ENCODE results near the gene PDE4B. TPM values are rescaled to one million over a fixed set of nuclear protein-coding genes. Genes with fewer than 3 reads are reported as not detected.
"Not testable (repeated sequence)": the region's sequence is repeated elsewhere in the genome, so short reads cannot be mapped to it uniquely, and the experiment has no call there.

Gene PDE4B
- total RNA-seq, 1 donor from 2014 or later: 1.2 TPM

GRCh38 chr1:65998763-65999583 lies 206.3 kb downstream of the PDE4B start:
- no peak for DNase-seq (ENCODE audit: low spot score)
- Histone ChIP-seq H3K4me2 (no peak overlapping the region), H2AFZ (replicated peaks) (no peak overlapping the region), H4K20me1 (ENCODE audit: low read depth) (no peaks in the 10 kb centered on the region), H3K4me3 (no peak overlapping the region), H3K79me2 (ENCODE audit: low read depth) (no peaks in the 10 kb centered on the region), H3K36me3 (no peaks in the 10 kb centered on the region), H3K27me3 (peaks cover 30% of the 10 kb centered on the region), H3K4me1 (no peaks in the 10 kb centered on the region), H3F3A (ENCODE audit: low read depth) (no peaks in the 10 kb centered on the region), H3K27ac (no peak overlapping the region), H3K9me3 (ENCODE audit: low read depth) (no peaks in the 10 kb centered on the region), H3K9ac (no peak overlapping the region)
- Mint-ChIP-seq H3K4me3 (no peak overlapping the region), H3K27me3 (ENCODE audit: insufficient read depth, low read depth) (no peaks in the 10 kb centered on the region), H3K36me3 (no peaks in the 10 kb centered on the region), H3K4me1 (peaks cover 9% of the 10 kb centered on the region), H3K27ac (no peak overlapping the region), H3K9me3 (no peaks in the 10 kb centered on the region)
- TF ChIP-seq EZH2phosphoT487 (IDR thresholded peaks at IDR 0.05) (no peak), EZH2 (IDR thresholded peaks at IDR 0.05) (no peak)
- TF ChIP-seq, protein P1, sequence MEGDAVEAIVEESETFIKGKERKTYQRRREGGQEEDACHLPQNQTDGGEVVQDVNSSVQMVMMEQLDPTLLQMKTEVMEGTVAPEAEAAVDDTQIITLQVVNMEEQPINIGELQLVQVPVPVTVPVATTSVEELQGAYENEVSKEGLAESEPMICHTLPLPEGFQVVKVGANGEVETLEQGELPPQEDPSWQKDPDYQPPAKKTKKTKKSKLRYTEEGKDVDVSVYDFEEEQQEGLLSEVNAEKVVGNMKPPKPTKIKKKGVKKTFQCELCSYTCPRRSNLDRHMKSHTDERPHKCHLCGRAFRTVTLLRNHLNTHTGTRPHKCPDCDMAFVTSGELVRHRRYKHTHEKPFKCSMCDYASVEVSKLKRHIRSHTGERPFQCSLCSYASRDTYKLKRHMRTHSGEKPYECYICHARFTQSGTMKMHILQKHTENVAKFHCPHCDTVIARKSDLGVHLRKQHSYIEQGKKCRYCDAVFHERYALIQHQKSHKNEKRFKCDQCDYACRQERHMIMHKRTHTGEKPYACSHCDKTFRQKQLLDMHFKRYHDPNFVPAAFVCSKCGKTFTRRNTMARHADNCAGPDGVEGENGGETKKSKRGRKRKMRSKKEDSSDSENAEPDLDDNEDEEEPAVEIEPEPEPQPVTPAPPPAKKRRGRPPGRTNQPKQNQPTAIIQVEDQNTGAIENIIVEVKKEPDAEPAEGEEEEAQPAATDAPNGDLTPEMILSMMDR (IDR thresholded peaks at IDR 0.05): no peak

GRCh38 chr1:66000033-66000637 lies 207.4 kb downstream of the PDE4B start:
- Histone ChIP-seq H3F3A (ENCODE audit: low read depth) (no peaks in the 10 kb centered on the region), H3K9ac (no peak overlapping the region), H3K36me3 (no peaks in the 10 kb centered on the region), H3K27me3 (peaks cover 33% of the 10 kb centered on the region), H3K4me2 (no peak overlapping the region), H3K4me3 (no peak overlapping the region), H3K27ac (no peak overlapping the region), H3K79me2 (ENCODE audit: low read depth) (no peaks in the 10 kb centered on the region), H2AFZ (replicated peaks) (no peak overlapping the region), H3K9me3 (ENCODE audit: low read depth) (no peaks in the 10 kb centered on the region), H4K20me1 (ENCODE audit: low read depth) (no peaks in the 10 kb centered on the region), H3K4me1 (no peaks in the 10 kb centered on the region)
- Mint-ChIP-seq H3K4me3 (no peak overlapping the region), H3K27me3 (ENCODE audit: insufficient read depth, low read depth) (no peaks in the 10 kb centered on the region), H3K9me3 (no peaks in the 10 kb centered on the region), H3K27ac (no peak overlapping the region), H3K4me1 (peaks cover 6% of the 10 kb centered on the region), H3K36me3 (no peaks in the 10 kb centered on the region)
- TF ChIP-seq EZH2 (IDR thresholded peaks at IDR 0.05) (no peak), EZH2phosphoT487 (IDR thresholded peaks at IDR 0.05) (no peak)
- TF ChIP-seq, protein P1 (IDR thresholded peaks at IDR 0.05): no peak
- DNase-seq (ENCODE audit: low spot score): no peak

- Mint-ChIP-seq H3K4me1 (peaks cover 2% of the 10 kb centered on the region), H3K9me3 (no peaks in the 10 kb centered on the region), H3K27ac (no peak overlapping the region), H3K36me3 (no peaks in the 10 kb centered on the region), H3K27me3 (ENCODE audit: insufficient read depth, low read depth) (no peaks in the 10 kb centered on the region), H3K4me3 (no peak overlapping the region)
- Histone ChIP-seq H3K4me3 (no peak overlapping the region), H3K79me2 (ENCODE audit: low read depth) (no peaks in the 10 kb centered on the region), H3K4me2 (no peak overlapping the region), H3K4me1 (no peaks in the 10 kb centered on the region), H3K27ac (no peak overlapping the region), H4K20me1 (ENCODE audit: low read depth) (no peaks in the 10 kb centered on the region), H3K9me3 (ENCODE audit: low read depth) (no peaks in the 10 kb centered on the region), H2AFZ (replicated peaks) (no peak overlapping the region), H3K9ac (no peak overlapping the region), H3K36me3 (no peaks in the 10 kb centered on the region), H3F3A (ENCODE audit: low read depth) (no peaks in the 10 kb centered on the region), H3K27me3 (peaks cover 31% of the 10 kb centered on the region)
- TF ChIP-seq, protein P1 (IDR thresholded peaks at IDR 0.05): no peak
- TF ChIP-seq EZH2phosphoT487 (IDR thresholded peaks at IDR 0.05) (no peak), EZH2 (IDR thresholded peaks at IDR 0.05) (no peak)
- DNase-seq (ENCODE audit: low spot score): no peak
Observed at GRCh38 chr1:66003690-66004089, 211.0 kb downstream of the PDE4B start.

- not testable (repeated sequence) for H3K9me3 ChIP-seq (ENCODE audit: low read depth); H3K79me2 ChIP-seq (ENCODE audit: low read depth); H3K9me3 Mint-ChIP-seq; H3F3A ChIP-seq (ENCODE audit: low read depth); H3K27ac Mint-ChIP-seq; H3K4me3 ChIP-seq; H3K36me3 ChIP-seq; H3K27me3 Mint-ChIP-seq (ENCODE audit: insufficient read depth, low read depth); H3K4me1 Mint-ChIP-seq; H3K27ac ChIP-seq; H3K36me3 Mint-ChIP-seq; DNase-seq (ENCODE audit: low spot score); H3K9ac ChIP-seq; H3K4me3 Mint-ChIP-seq; H3K4me2 ChIP-seq; H4K20me1 ChIP-seq (ENCODE audit: low read depth); H3K4me1 ChIP-seq; H2AFZ ChIP-seq (replicated peaks)
- peaks cover 21% of the 10 kb centered on the region for H3K27me3 ChIP-seq
Observed at GRCh38 chr1:66006534-66006933, 213.8 kb downstream of the PDE4B start.
